Fibroblast of villous mesenchyme (primary cell): ENCODE results near the gene HSF4. TPM values are rescaled to one million over a fixed set of nuclear protein-coding genes. Genes with fewer than 3 reads are reported as not detected.

Experiments used
- DNase-seq: peaks from one replicate; pipeline ENCODE4 v3.0.0-alpha.2; 2010; ENCODE audit warnings: low read depth
- H3K4me3 ChIP-seq: 2 replicates; pipeline ENCODE4 v1.5.1; 2011; ENCODE audit warnings: low read depth, mild to moderate bottlenecking, low read length
- CTCF ChIP-seq: IDR thresholded peaks from 2 replicates; pipeline ENCODE4 v1.5.1; 2012; ENCODE audit warnings: low read depth, mild to moderate bottlenecking, low read length; ENCODE audit not compliant: insufficient read depth
- total RNA-seq: library from RNA; depleted of rRNA; stranded (reverse); fragments of >200 nt; gene quantifications from 2 replicates; pipeline ENCODE4 v1.2.3, GENCODE V29; 2012

Gene HSF4
- total RNA-seq, 1 donor = 3.0 TPM

- peak; percentile 86 for DNase-seq
- TF ChIP-seq CTCF = peak; percentile 29
- H3K4me3 ChIP-seq = peak overlapping the region; percentile 60
Observed at GRCh38 chr16:67173808-67174705, 9.5 kb downstream of the HSF4 start.

GRCh38 chr16:67174706-67175231, 10.2 kb downstream of the HSF4 start:
- no peak for TF ChIP-seq CTCF
- no peak for DNase-seq
- peak overlapping the region; percentile 60 for H3K4me3 ChIP-seq

- DNase-seq = no peak
- TF ChIP-seq CTCF = no peak
- no peak overlapping the region for H3K4me3 ChIP-seq
Observed at GRCh38 chr16:67176662-67177061, 12.1 kb downstream of the HSF4 start.

- peak; percentile 14 for TF ChIP-seq CTCF
- peak; percentile 57 for DNase-seq
- H3K4me3 ChIP-seq = peak overlapping the region; percentile 41
Observed at GRCh38 chr16:67177743-67178699, 13.5 kb downstream of the HSF4 start.

GRCh38 chr16:67179421-67180080, 15.0 kb downstream of the HSF4 start:
- no peak for TF ChIP-seq CTCF
- DNase-seq = no peak
- no peak overlapping the region for H3K4me3 ChIP-seq

- no peak for DNase-seq
- TF ChIP-seq CTCF = no peak
- H3K4me3 ChIP-seq = no peak overlapping the region
Observed at GRCh38 chr16:67180166-67180565, 15.6 kb downstream of the HSF4 start.
